A549 treated with ZK216348 at 1 μM for 4 hours (cell line): ENCODE measurements around the gene RET. TPM values are rescaled to one million over a fixed set of nuclear protein-coding genes. Genes with fewer than 3 reads are reported as not detected.

ENCODE experiments used
- total RNA-seq: library from RNA; stranded (reverse); fragments of 200-300 nt; extraction: Qiagen RNA extraction; gene quantifications from 5 replicates; pipeline ENCODE4 v1.2.3, GENCODE V29; 2022; ENCODE audit warnings: low read depth

RET gene
- total RNA-seq: 0.37 to 0.80 TPM (median 0.59 TPM) in 5 replicates

DNA sequence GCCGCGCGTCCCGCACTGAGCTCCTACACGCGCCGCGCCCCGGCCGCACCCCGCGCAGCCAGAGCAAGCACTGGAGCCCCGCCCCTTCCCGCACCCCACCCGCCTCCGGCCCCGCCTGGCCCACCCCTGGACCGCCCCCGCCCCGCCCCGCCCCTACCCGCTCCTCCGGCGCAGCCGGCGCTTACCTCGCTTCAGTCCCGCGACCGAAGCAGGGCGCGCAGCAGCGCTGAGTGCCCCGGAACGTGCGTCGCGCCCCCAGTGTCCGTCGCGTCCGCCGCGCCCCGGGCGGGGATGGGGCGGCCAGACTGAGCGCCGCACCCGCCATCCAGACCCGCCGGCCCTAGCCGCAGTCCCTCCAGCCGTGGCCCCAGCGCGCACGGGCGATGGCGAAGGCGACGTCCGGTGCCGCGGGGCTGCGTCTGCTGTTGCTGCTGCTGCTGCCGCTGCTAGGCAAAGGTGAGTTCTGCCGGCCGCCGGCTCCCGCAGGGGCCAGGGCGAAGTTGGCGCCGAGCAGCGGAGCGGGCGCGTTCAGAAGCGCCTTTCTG, at the start of gene RET:
TSS of gene RET (plus strand) at position 194 of the 545 bp plus-strand sequence. CDS start at position 384, 190 bp downstream.

DNA sequence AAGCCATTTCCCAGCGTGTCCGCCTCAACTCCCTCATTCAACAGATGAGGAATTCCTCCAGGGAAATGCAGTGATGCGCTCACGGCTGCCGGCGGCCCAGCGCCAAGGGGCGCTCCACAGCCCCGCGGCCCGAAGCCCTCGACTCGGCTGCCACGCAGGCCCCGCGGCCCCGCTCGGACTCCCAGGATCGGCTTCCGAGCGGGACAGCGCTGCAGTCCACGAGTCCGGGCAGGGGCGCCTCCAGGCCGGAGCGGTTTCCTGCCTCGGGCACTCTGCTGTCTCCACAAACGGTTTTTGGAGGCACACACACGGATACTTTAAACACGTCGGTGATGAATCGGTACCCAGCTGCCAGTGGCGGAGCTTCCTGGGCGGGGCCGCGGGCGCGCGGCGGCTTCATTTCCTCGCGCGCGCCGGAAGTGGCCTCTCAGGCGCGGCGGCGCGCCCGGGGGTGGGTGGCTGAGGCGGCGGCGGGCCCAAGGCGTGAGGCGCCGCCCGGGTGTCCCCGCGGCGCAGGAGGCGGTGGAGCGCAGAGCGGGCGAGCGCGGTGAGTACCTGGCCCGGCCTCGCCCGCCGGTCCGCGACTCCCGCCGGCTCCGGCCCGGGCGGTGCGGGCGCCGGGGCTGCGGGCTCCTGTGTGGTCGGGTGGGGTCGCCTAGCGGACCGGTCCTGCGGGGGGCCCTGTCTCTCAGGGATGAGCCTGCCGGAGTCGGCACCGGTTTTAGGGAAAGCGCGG, 61.3 kb downstream of the RET start, which contains the start of gene CSGALNACT2:
TSS of gene CSGALNACT2 (plus strand) at position 425 of the 736 bp plus-strand sequence. CDS start 16,705 bp downstream, outside the sequence.

Other genes starting within 250 kb of the RET start
- gene CSGALNACT2, start 61.4 kb downstream of the RET start, total RNA-seq: 8.7 to 19.2 TPM (median 14.5 TPM) in 5 replicates
- gene RASGEF1A, start 190.0 kb downstream of the RET start, total RNA-seq: 2.8 to 8.0 TPM (median 4.6 TPM) in 5 replicates